HG03159 (cell line): Measurements from ENCODE around the gene FAXC.
A peak's percentile ranks its signal among the peaks of the same experiment; 100 is the strongest.

Source experiments
- ATAC-seq: cut with Tn5 transposase; IDR thresholded peaks from one replicate; pipeline ENCODE4 v1.9.1; 2021; ENCODE audit warnings: mild to moderate bottlenecking, moderate library complexity; ENCODE audit not compliant: unreplicated experiment

The FAXC gene

GRCh38 chr6:99349171-99350141, at the start of gene FAXC:
Gene FAXC (minus strand): TSS chr6:99349674. CDS start chr6:99349372, 302 bp downstream.
- peak; percentile 57 for ATAC-seq

GRCh38 chr6:99397287-99397686, 47.8 kb upstream of the FAXC start:
- ATAC-seq = no peak

GRCh38 chr6:99393698-99394531, 44.4 kb upstream of the FAXC start, which contains the start of gene COQ3:
Gene COQ3 (minus strand): TSS chr6:99394195. CDS start chr6:99394179, 16 bp downstream.
- peak; percentile 74 for ATAC-seq

- peak; percentile 24 for ATAC-seq
Observed at GRCh38 chr6:99393366-99393697, 43.9 kb upstream of the FAXC start.

- ATAC-seq = no peak
Observed at GRCh38 chr6:99390896-99391295, 41.4 kb upstream of the FAXC start.

- ATAC-seq = no peak
Observed at GRCh38 chr6:99384507-99384906, 35.0 kb upstream of the FAXC start.

GRCh38 chr6:99378636-99379035, 29.2 kb upstream of the FAXC start:
- no peak for ATAC-seq

GRCh38 chr6:99369533-99369932, 20.1 kb upstream of the FAXC start:
- no peak for ATAC-seq

GRCh38 chr6:99366852-99367251, 17.4 kb upstream of the FAXC start:
- no peak for ATAC-seq

GRCh38 chr6:99364026-99364425, 14.6 kb upstream of the FAXC start:
- peak; percentile 89 for ATAC-seq

GRCh38 chr6:99362678-99363268, 13.3 kb upstream of the FAXC start:
- ATAC-seq = no peak

- no peak for ATAC-seq
Observed at GRCh38 chr6:99359800-99360199, 10.3 kb upstream of the FAXC start.

GRCh38 chr6:99356641-99357040, 7.2 kb upstream of the FAXC start:
- no peak for ATAC-seq

GRCh38 chr6:99354983-99355382, 5.5 kb upstream of the FAXC start:
- no peak for ATAC-seq

GRCh38 chr6:99353126-99353525, 3.7 kb upstream of the FAXC start:
- no peak for ATAC-seq

GRCh38 chr6:99350573-99350972, 1.1 kb upstream of the FAXC start:
- no peak for ATAC-seq

GRCh38 chr6:99348288-99349170, 945 bp downstream of the FAXC start:
- ATAC-seq = no peak

GRCh38 chr6:99347804-99348203, 1.7 kb downstream of the FAXC start:
- no peak for ATAC-seq

- ATAC-seq = no peak
Observed at GRCh38 chr6:99346595-99346994, 2.9 kb downstream of the FAXC start.

GRCh38 chr6:99345164-99345563, 4.3 kb downstream of the FAXC start:
- no peak for ATAC-seq
